ENCODE measurements around the gene ZFP1.

GRCh38 chr16:75193265-75193650, 44.9 kb downstream of the ZFP1 start:
- no peak for TF ChIP-seq CTCF (IDR thresholded peaks at IDR 0.05)
- TF ChIP-seq POLR2AphosphoS5 (IDR thresholded peaks at IDR 0.05) = no peak
- no peak for TF ChIP-seq POLR2A (IDR thresholded peaks at IDR 0.05)
- TF ChIP-seq EP300 (IDR thresholded peaks at IDR 0.05) = no peak
